GM20000 (cell line): Measurements from ENCODE around the gene AGRP.

Experiments
- DNase-seq: peaks from one replicate; pipeline ENCODE4 v3.0.0; 2012; ENCODE audit warnings: low spot score
- CTCF ChIP-seq: IDR thresholded peaks from 2 replicates; pipeline ENCODE4 v1.5.1; 2012; ENCODE audit warnings: mild to moderate bottlenecking, control low read depth; ENCODE audit errors: extremely low read depth, missing control alignments

Gene AGRP

GRCh38 chr16:67435758-67436164 is 47.6 kb downstream of the AGRP start:
- TF ChIP-seq CTCF = no peak
- DNase-seq = no peak

GRCh38 chr16:67433131-67433719 is 50.1 kb downstream of the AGRP start:
- no peak for TF ChIP-seq CTCF

More at GRCh38 chr16:67433131-67433719, 50.1 kb downstream of the AGRP start:
- DNase-seq = no peak
